IPS-18a (cell line): Measurements from ENCODE around the gene KCNJ18.
"Not testable (repeated sequence)": the region's sequence is repeated elsewhere in the genome, so short reads cannot be mapped to it uniquely, and the experiment has no call there.

Experiments
- H3K27ac ChIP-seq: one replicate; pipeline ENCODE4 v1.5.1; 2013; ENCODE audit warnings: low read length
- H3K27me3 ChIP-seq: one replicate; pipeline ENCODE4 v1.6.1; 2013; ENCODE audit warnings: mild to moderate bottlenecking, low read length; ENCODE audit not compliant: control insufficient read depth, insufficient read depth
- H3K36me3 ChIP-seq: one replicate; pipeline ENCODE4 v1.6.1; 2013; ENCODE audit warnings: low read depth, low read length; ENCODE audit not compliant: control insufficient read depth
- H3K4me1 ChIP-seq: one replicate; pipeline ENCODE4 v1.6.1; 2013; ENCODE audit warnings: low read depth, low read length; ENCODE audit not compliant: control insufficient read depth
- H3K4me3 ChIP-seq: one replicate; pipeline ENCODE4 v1.5.1; 2013; ENCODE audit warnings: low read length
- H3K9ac ChIP-seq: one replicate; pipeline ENCODE4 v1.6.1; 2013; ENCODE audit warnings: mild to moderate bottlenecking, low read length, moderate library complexity
- H3K9me3 ChIP-seq: one replicate; pipeline ENCODE4 v1.6.1; 2013; ENCODE audit warnings: low read depth, low read length; ENCODE audit not compliant: control insufficient read depth

KCNJ18 gene

GRCh38 chr17:21674242-21674731 is 18.0 kb upstream of the KCNJ18 start:
- no peak overlapping the region for H3K9ac ChIP-seq
- no peaks in the 10 kb centered on the region for H3K27me3 ChIP-seq
- H3K36me3 ChIP-seq: no peaks in the 10 kb centered on the region
- H3K9me3 ChIP-seq: peaks cover 5% of the 10 kb centered on the region
- no peak overlapping the region for H3K4me3 ChIP-seq
- peaks cover 8% of the 10 kb centered on the region for H3K4me1 ChIP-seq
- H3K27ac ChIP-seq: no peak overlapping the region

GRCh38 chr17:21674891-21675738 is 17.2 kb upstream of the KCNJ18 start:
- H3K36me3 ChIP-seq, H3K4me1 ChIP-seq, H3K27me3 ChIP-seq, H3K9me3 ChIP-seq, H3K27ac ChIP-seq, H3K4me3 ChIP-seq, H3K9ac ChIP-seq: not testable (repeated sequence)

GRCh38 chr17:21675739-21676130 is 16.6 kb upstream of the KCNJ18 start:
- H3K27me3 ChIP-seq, H3K4me3 ChIP-seq, H3K9me3 ChIP-seq, H3K9ac ChIP-seq, H3K27ac ChIP-seq, H3K4me1 ChIP-seq, H3K36me3 ChIP-seq: not testable (repeated sequence)

GRCh38 chr17:21676281-21677111 is 15.8 kb upstream of the KCNJ18 start:
- Histone ChIP-seq H3K27ac (no peak overlapping the region), H3K4me3 (no peak overlapping the region), H3K4me1 (no peaks in the 10 kb centered on the region), H3K36me3 (no peaks in the 10 kb centered on the region), H3K9me3 (peaks cover 5% of the 10 kb centered on the region), H3K27me3 (no peaks in the 10 kb centered on the region), H3K9ac (no peak overlapping the region)

GRCh38 chr17:21677126-21677910 is 15.0 kb upstream of the KCNJ18 start:
- H3K4me1 ChIP-seq: no peaks in the 10 kb centered on the region
- no peaks in the 10 kb centered on the region for H3K27me3 ChIP-seq
- no peak overlapping the region for H3K27ac ChIP-seq
- peaks cover 5% of the 10 kb centered on the region for H3K9me3 ChIP-seq
- no peak overlapping the region for H3K4me3 ChIP-seq
- no peaks in the 10 kb centered on the region for H3K36me3 ChIP-seq
- no peak overlapping the region for H3K9ac ChIP-seq

- no peak overlapping the region for H3K4me3 ChIP-seq
- peaks cover 5% of the 10 kb centered on the region for H3K9me3 ChIP-seq
- H3K4me1 ChIP-seq: no peaks in the 10 kb centered on the region
Observed at GRCh38 chr17:21677911-21678310, 14.4 kb upstream of the KCNJ18 start.

GRCh38 chr17:21678393-21679081 is 13.8 kb upstream of the KCNJ18 start:
- no peak overlapping the region for H3K4me3 ChIP-seq
- H3K36me3 ChIP-seq: no peaks in the 10 kb centered on the region
- H3K9me3 ChIP-seq: peaks cover 3% of the 10 kb centered on the region
- no peaks in the 10 kb centered on the region for H3K4me1 ChIP-seq
- H3K9ac ChIP-seq: no peak overlapping the region
- H3K27ac ChIP-seq: no peak overlapping the region
- no peaks in the 10 kb centered on the region for H3K27me3 ChIP-seq

More at GRCh38 chr17:21677911-21678310, 14.4 kb upstream of the KCNJ18 start:
- Histone ChIP-seq H3K9ac (no peak overlapping the region), H3K27ac (no peak overlapping the region), H3K27me3 (no peaks in the 10 kb centered on the region), H3K36me3 (no peaks in the 10 kb centered on the region)

GRCh38 chr17:21679256-21680146 is 12.8 kb upstream of the KCNJ18 start:
- Histone ChIP-seq H3K4me3 (no peak overlapping the region), H3K36me3 (no peaks in the 10 kb centered on the region), H3K27ac (no peak overlapping the region), H3K4me1 (no peaks in the 10 kb centered on the region), H3K9ac (no peak overlapping the region), H3K27me3 (no peaks in the 10 kb centered on the region), H3K9me3 (no peaks in the 10 kb centered on the region)

- H3K36me3 ChIP-seq: no peaks in the 10 kb centered on the region
- H3K4me3 ChIP-seq: no peak overlapping the region
- H3K27me3 ChIP-seq: no peaks in the 10 kb centered on the region
- no peak overlapping the region for H3K9ac ChIP-seq
- H3K27ac ChIP-seq: no peak overlapping the region
- H3K4me1 ChIP-seq: no peaks in the 10 kb centered on the region
- H3K9me3 ChIP-seq: no peaks in the 10 kb centered on the region
Observed at GRCh38 chr17:21680366-21680765, 12.0 kb upstream of the KCNJ18 start.

- H3K27ac ChIP-seq, H3K4me3 ChIP-seq, H3K4me1 ChIP-seq, H3K9ac ChIP-seq, H3K27me3 ChIP-seq, H3K36me3 ChIP-seq, H3K9me3 ChIP-seq: not testable (repeated sequence)
Observed at GRCh38 chr17:21680850-21681351, 11.4 kb upstream of the KCNJ18 start.
